GM12892 (cell line): ENCODE data around the gene RNF215.

Experiments used
- POLR2A ChIP-seq: IDR thresholded peaks from 2 replicates; pipeline ENCODE4 v1.6.1; 2011; ENCODE audit warnings: low read depth, low read length, control low read depth
- TAF1 ChIP-seq: IDR thresholded peaks from 2 replicates; pipeline ENCODE4 v1.6.1; 2011; ENCODE audit warnings: low read depth, mild to moderate bottlenecking, control low read depth, low read length, borderline replicate concordance

- no peak for TF ChIP-seq POLR2A
- TF ChIP-seq TAF1, result no peak
Measured at GRCh38 chr22:30436196-30436595, 49.0 kb upstream of the RNF215 start.
